ENCODE measurements around the gene ABI2. TPM values are rescaled to one million over a fixed set of nuclear protein-coding genes. Genes with fewer than 3 reads are reported as not detected.

ABI2 gene
- total RNA-seq, 1 donor from 2014 or later = 69.1 TPM

- Histone ChIP-seq H3K4me1 (peaks cover 0 to 7% of the 10 kb centered on the region in 2 donors), H3K4me3 (no peak overlapping the region), H3K27ac (no peak overlapping the region), H3K36me3 (peaks cover 0 to 6% of the 10 kb centered on the region in 2 donors), H3K27me3 (no peaks in the 10 kb centered on the region), H3K9me3 (no peaks in the 10 kb centered on the region)
- intact Hi-C loops (cut with DNase I) = no loop called here
- TF ChIP-seq CTCF (IDR thresholded peaks at IDR 0.05) = no peak
- DNase-seq (ENCODE audit: low spot score in 2 of 2) = no peak
Observed at GRCh38 chr2:203346612-203347011, 18.4 kb downstream of the ABI2 start.

- no peak for TF ChIP-seq CTCF (IDR thresholded peaks at IDR 0.05)
Observed at GRCh38 chr2:203347375-203347774, 19.2 kb downstream of the ABI2 start.

GRCh38 chr2:203352604-203353255, 24.5 kb downstream of the ABI2 start:
- Histone ChIP-seq H3K4me1 (no peaks in the 10 kb centered on the region), H3K36me3 (peaks cover 2 to 9% of the 10 kb centered on the region in 2 donors), H3K27ac (no peak overlapping the region), H3K27me3 (no peaks in the 10 kb centered on the region), H3K9me3 (no peaks in the 10 kb centered on the region), H3K4me3 (no peak overlapping the region)
- TF ChIP-seq CTCF (IDR thresholded peaks at IDR 0.05) = no peak
- DNase-seq (ENCODE audit: low spot score in 2 of 2) = no peak
- intact Hi-C loops (cut with DNase I) = no loop called here

More at GRCh38 chr2:203347375-203347774, 19.2 kb downstream of the ABI2 start:
- Histone ChIP-seq H3K27me3 (no peaks in the 10 kb centered on the region), H3K36me3 (peaks cover 0 to 10% of the 10 kb centered on the region in 2 donors), H3K27ac (no peak overlapping the region), H3K4me3 (no peak overlapping the region), H3K9me3 (no peaks in the 10 kb centered on the region), H3K4me1 (no peaks in the 10 kb centered on the region)
- DNase-seq (ENCODE audit: low spot score in 2 of 2) = no peak
- intact Hi-C loops (cut with DNase I) = no loop called here

GRCh38 chr2:203354966-203355365, 26.8 kb downstream of the ABI2 start:
- Histone ChIP-seq H3K9me3 (no peaks in the 10 kb centered on the region), H3K27ac (no peak overlapping the region), H3K4me3 (no peak overlapping the region), H3K27me3 (no peaks in the 10 kb centered on the region), H3K4me1 (no peaks in the 10 kb centered on the region), H3K36me3 (peaks cover 2 to 9% of the 10 kb centered on the region in 2 donors)
- DNase-seq (ENCODE audit: low spot score in 2 of 2) = no peak
- intact Hi-C loops (cut with DNase I) = no loop called here
- TF ChIP-seq CTCF (IDR thresholded peaks at IDR 0.05) = no peak

GRCh38 chr2:203359450-203359849, 31.3 kb downstream of the ABI2 start:
- no peak overlapping the region for H3K27ac ChIP-seq
- H3K36me3 ChIP-seq = peaks cover 2 to 5% of the 10 kb centered on the region in 2 donors
- H3K9me3 ChIP-seq = no peaks in the 10 kb centered on the region
- no peak overlapping the region for H3K4me3 ChIP-seq
- H3K4me1 ChIP-seq = peaks cover 0 to 7% of the 10 kb centered on the region in 2 donors
- H3K27me3 ChIP-seq = no peaks in the 10 kb centered on the region
- TF ChIP-seq CTCF (IDR thresholded peaks at IDR 0.05) = no peak
- no peak for DNase-seq (ENCODE audit: low spot score in 2 of 2)
- intact Hi-C loops (cut with DNase I) = no loop called here
